Gastroesophageal sphincter (tissue), 4 donors: ENCODE measurements around the gene ARHGAP24. TPM values are rescaled to one million over a fixed set of nuclear protein-coding genes. Genes with fewer than 3 reads are reported as not detected.

ENCODE experiments used
- ATAC-seq: fragments of 150-250 bp; one replicate; pipeline ENCODE4 v1.9.1; 2016; ENCODE audit warnings: mild to moderate bottlenecking, moderate library complexity
- H3K27ac ChIP-seq, 4 donors: fragments of 200-600 bp; sonication (generic) in 3 of 4; 1 replicate in 3 of 4; 2 replicates in 1 of 4; pipeline ENCODE4 v1.5.1; 2016 to 2019
- H3K27me3 ChIP-seq: fragments of 200-600 bp; sonication (generic); one replicate; pipeline ENCODE4 v1.5.1; 2019
- H3K36me3 ChIP-seq, 2 donors: fragments of 200-600 bp; sonication (generic); one replicate each; pipeline ENCODE4 v1.5.1; 2019; ENCODE audit warnings: control low read depth in 1 of 2
- H3K4me1 ChIP-seq, 3 donors: fragments of 200-600 bp; sonication (generic); 1 replicate in 2 of 3; 2 replicates in 1 of 3; pipeline ENCODE4 v1.5.1; 2016 to 2019; ENCODE audit warnings: control low read depth in 2 of 3
- H3K4me3 ChIP-seq, 2 donors: fragments of 200-600 bp; sonication (generic); one replicate each; pipeline ENCODE4 v1.5.1; 2019; ENCODE audit warnings: mild to moderate bottlenecking in 1 of 2, moderate library complexity in 1 of 2
- H3K9me3 ChIP-seq, 3 donors: fragments of 200-600 bp; sonication (generic); one replicate each; pipeline ENCODE4 v1.5.1; 2017 to 2019; ENCODE audit warnings: control low read depth in 2 of 3
- EP300 ChIP-seq: sonication (generic); formaldehyde crosslinking; IDR thresholded peaks from one replicate; pipeline ENCODE4 v1.6.1; 2017; ENCODE audit warnings: antibody characterized with exemption, mild to moderate bottlenecking
- POLR2A ChIP-seq, 2 donors: fragments of 450-650 bp; IDR thresholded peaks; one replicate each; pipeline ENCODE4 v1.6.1; 2017; ENCODE audit warnings: antibody characterized with exemption in 2 of 2, mild to moderate bottlenecking in 2 of 2, moderate library complexity in 1 of 2
- POLR2AphosphoS5 ChIP-seq: sonication (generic); formaldehyde crosslinking; IDR thresholded peaks from one replicate; pipeline ENCODE4 v1.6.1; 2017; ENCODE audit warnings: antibody characterized with exemption
- WGBS, 2 donors: methylation state at CpG; one replicate each; pipeline ENCODE4 v1.1.5; 2018; ENCODE audit warnings: low coverage in 1 of 2; 5-methylcytosine and 5-hydroxymethylcytosine counted together
- total RNA-seq, 4 donors: library from RNA; depleted of rRNA; stranded (reverse); fragments of >200 nt; gene quantifications; one replicate each; pipeline ENCODE4 v1.1.0, GENCODE V29; 2016
- TF ChIP-seq, protein P1 (sequence below), 4 experiments: fragments of 200-600 bp in 2 of 4; fragments of 450-650 bp in 2 of 4; sonication (generic) in 1 of 4; IDR thresholded peaks; one replicate each; pipeline ENCODE4 v1.5.1; 2017 to 2019; ENCODE audit warnings: antibody characterized with exemption in 4 of 4, mild to moderate bottlenecking in 2 of 4, moderate library complexity in 2 of 4

ARHGAP24 gene
- total RNA-seq, 4 donors from 2014 or later: 24.4 to 38.6 (median 34.3) TPM

- Histone ChIP-seq H3K36me3 (no peaks in the 10 kb centered on the region), H3K4me1 (peaks cover 0 to 16% (median 0%) of the 10 kb centered on the region in 3 donors), H3K9me3 (no peaks in the 10 kb centered on the region), H3K27me3 (no peaks in the 10 kb centered on the region), H3K27ac (no peak overlapping the region), H3K4me3 (no peak overlapping the region)
- WGBS, 2 donors: 83 to 96% methylated on average over 3 of the region's 3 CpGs
- no peak for ATAC-seq
- TF ChIP-seq, protein P1, sequence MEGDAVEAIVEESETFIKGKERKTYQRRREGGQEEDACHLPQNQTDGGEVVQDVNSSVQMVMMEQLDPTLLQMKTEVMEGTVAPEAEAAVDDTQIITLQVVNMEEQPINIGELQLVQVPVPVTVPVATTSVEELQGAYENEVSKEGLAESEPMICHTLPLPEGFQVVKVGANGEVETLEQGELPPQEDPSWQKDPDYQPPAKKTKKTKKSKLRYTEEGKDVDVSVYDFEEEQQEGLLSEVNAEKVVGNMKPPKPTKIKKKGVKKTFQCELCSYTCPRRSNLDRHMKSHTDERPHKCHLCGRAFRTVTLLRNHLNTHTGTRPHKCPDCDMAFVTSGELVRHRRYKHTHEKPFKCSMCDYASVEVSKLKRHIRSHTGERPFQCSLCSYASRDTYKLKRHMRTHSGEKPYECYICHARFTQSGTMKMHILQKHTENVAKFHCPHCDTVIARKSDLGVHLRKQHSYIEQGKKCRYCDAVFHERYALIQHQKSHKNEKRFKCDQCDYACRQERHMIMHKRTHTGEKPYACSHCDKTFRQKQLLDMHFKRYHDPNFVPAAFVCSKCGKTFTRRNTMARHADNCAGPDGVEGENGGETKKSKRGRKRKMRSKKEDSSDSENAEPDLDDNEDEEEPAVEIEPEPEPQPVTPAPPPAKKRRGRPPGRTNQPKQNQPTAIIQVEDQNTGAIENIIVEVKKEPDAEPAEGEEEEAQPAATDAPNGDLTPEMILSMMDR (IDR thresholded peaks at IDR 0.05): no peak
- TF ChIP-seq EP300 (no peak), POLR2A (IDR thresholded peaks at IDR 0.05) (no peak), POLR2AphosphoS5 (no peak)
These were observed 247.5 kb downstream of the ARHGAP24 start for GRCh38 chr4:85722401-85722800.

DNA sequence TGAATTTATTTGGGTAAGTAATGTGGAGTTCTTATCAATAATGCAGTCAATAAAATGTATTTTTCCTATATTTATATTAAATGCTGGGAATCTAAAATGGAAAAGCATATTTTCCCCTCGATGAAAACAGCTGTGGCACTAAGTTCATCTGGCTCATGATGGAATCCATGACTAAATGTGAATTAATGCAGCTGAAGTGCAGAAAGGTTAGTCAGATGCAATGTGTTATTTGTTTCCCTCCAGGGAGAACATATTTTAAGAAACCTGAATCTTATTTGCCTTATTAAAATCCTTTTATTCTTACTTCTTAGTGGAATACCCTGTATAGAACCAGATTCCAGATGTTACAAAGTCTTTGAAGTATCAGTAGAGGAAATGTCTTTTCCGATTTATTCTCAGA is 247.9 kb downstream of the ARHGAP24 start:
- Histone ChIP-seq H3K4me1 (peaks cover 0 to 16% (median 0%) of the 10 kb centered on the region in 3 donors), H3K36me3 (no peaks in the 10 kb centered on the region), H3K27ac (no peak overlapping the region), H3K27me3 (no peaks in the 10 kb centered on the region), H3K4me3 (no peak overlapping the region), H3K9me3 (no peaks in the 10 kb centered on the region)
- 76 to 90% methylated on average over 2 of the region's 2 CpGs for WGBS, 2 donors
- TF ChIP-seq, protein P1 (IDR thresholded peaks at IDR 0.05): no peak
- TF ChIP-seq POLR2AphosphoS5: no peak
- no peak for TF ChIP-seq POLR2A (IDR thresholded peaks at IDR 0.05)
- no peak for TF ChIP-seq EP300
- no peak for ATAC-seq

DNA sequence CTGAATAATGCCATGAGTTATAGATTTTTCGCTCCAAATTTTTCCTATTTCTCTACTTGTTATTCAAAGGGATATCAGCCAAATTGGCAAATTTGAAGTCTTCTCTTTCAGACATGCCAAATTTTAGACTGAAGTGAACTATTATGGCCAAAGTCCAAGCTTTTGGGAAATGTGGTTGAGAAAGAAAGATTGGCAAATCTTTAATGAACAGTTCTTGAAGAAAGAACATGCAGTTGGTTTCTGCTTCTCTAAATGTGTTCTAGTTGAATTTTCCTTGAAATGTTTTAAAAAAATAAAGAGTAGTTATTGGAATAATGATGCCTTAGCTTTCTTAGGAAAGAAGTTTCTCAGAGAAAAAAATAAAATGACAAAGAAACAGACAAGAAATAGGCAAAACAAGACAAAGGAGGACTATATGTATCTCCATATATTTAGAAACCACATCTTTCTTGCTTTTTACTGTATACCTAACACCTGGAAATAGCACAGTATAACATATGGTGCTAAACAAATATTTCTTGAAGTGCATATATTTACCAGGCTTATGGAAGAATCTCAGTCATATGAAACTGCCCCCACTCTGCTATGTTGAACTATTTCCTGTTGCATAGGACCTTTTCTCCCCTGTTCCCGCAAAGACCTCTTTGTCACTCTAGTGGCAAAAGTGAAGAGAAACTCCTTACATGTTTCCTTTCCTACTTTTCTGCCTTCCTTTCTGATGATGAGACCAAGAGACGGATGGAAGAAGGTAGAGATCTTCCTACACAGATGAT is 250.0 kb downstream of the ARHGAP24 start:
- ATAC-seq: no peak
- Histone ChIP-seq H3K27ac (peak overlapping the region in 3 of 4 donors; percentile 25 to 49 (median 47)), H3K4me3 (no peak overlapping the region), H3K4me1 (peaks cover 0 to 16% (median 0%) of the 10 kb centered on the region in 3 donors), H3K9me3 (no peaks in the 10 kb centered on the region), H3K36me3 (no peaks in the 10 kb centered on the region), H3K27me3 (no peaks in the 10 kb centered on the region)
- TF ChIP-seq POLR2A (IDR thresholded peaks at IDR 0.05) (no peak), EP300 (no peak), POLR2AphosphoS5 (no peak)
- TF ChIP-seq, protein P1 (IDR thresholded peaks at IDR 0.05): no peak
- 80 to 86% methylated on average over 2 to 3 of the region's 3 CpGs for WGBS, 2 donors

GRCh38 chr4:85725721-85726170 is 250.8 kb downstream of the ARHGAP24 start:
- Histone ChIP-seq H3K27me3 (no peaks in the 10 kb centered on the region), H3K4me3 (no peak overlapping the region), H3K9me3 (no peaks in the 10 kb centered on the region), H3K36me3 (no peaks in the 10 kb centered on the region), H3K27ac (peak overlapping the region in 3 of 4 donors; percentile 25 to 49 (median 47)), H3K4me1 (peaks cover 0 to 16% (median 0%) of the 10 kb centered on the region in 3 donors)
- no peak for TF ChIP-seq POLR2A (IDR thresholded peaks at IDR 0.05)
- TF ChIP-seq POLR2AphosphoS5: no peak
- no peak for TF ChIP-seq EP300
- TF ChIP-seq, protein P1 (IDR thresholded peaks at IDR 0.05): no peak
- 0 to 56% methylated on average over 1 of the region's 2 CpGs for WGBS, 2 donors
- ATAC-seq: peak; percentile 57

DNA sequence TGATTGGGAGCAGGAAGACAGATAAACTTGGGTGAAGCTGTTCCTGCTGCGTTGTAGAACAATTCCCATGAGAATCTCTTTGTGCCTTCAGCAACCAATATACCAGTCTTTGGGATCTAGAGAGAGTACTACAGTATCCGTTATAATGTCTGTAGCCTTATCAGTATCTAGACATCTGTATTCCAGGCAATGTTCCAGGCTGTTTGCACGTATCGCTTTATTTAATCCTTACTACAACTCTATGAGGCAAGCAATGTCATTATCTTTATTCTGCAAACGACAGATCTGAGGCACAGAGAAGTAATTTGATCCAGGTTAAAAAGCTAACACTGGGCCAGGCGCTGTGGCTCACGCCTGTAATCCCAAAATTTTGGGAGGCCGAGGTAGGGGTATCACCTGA is 251.6 kb downstream of the ARHGAP24 start:
- no peak overlapping the region for H3K4me3 ChIP-seq
- no peaks in the 10 kb centered on the region for H3K27me3 ChIP-seq
- no peak for ATAC-seq
- TF ChIP-seq POLR2A (IDR thresholded peaks at IDR 0.05) (no peak), POLR2AphosphoS5 (no peak), EP300 (no peak)
- TF ChIP-seq, protein P1 (IDR thresholded peaks at IDR 0.05): no peak
- 85 to 94% methylated on average over 3 to 8 of the region's 8 CpGs for WGBS, 2 donors
- peaks cover 0 to 16% (median 0%) of the 10 kb centered on the region in 3 donors for H3K4me1 ChIP-seq
- H3K9me3 ChIP-seq: no peaks in the 10 kb centered on the region
- peak overlapping the region in 2 of 4 donors; percentile 28 to 47 for H3K27ac ChIP-seq
- no peaks in the 10 kb centered on the region for H3K36me3 ChIP-seq
